ENCODE data around the gene TRAPPC3. TPM values are rescaled to one million over a fixed set of nuclear protein-coding genes. Genes with fewer than 3 reads are reported as not detected.

The TRAPPC3 gene
- total RNA-seq, 1 experiment from 2014 or later, result 141 TPM

GRCh38 chr1:36154335-36154734, 5.0 kb upstream of the TRAPPC3 start:
- no peak for DNase-seq (ENCODE audit: low read depth)

GRCh38 chr1:36153476-36153875, 4.2 kb upstream of the TRAPPC3 start:
- no peak for DNase-seq (ENCODE audit: low read depth)

- DNase-seq (ENCODE audit: low read depth), result peak; percentile 61
These were observed 2.5 kb upstream of the TRAPPC3 start for GRCh38 chr1:36151845-36152203.

- DNase-seq (ENCODE audit: low read depth), result no peak
These were observed 2.0 kb upstream of the TRAPPC3 start for GRCh38 chr1:36151134-36151844.

GRCh38 chr1:36150296-36151133, 1.2 kb upstream of the TRAPPC3 start:
- peak; percentile 98 for DNase-seq (ENCODE audit: low read depth)

GRCh38 chr1:36149973-36150295, 648 bp upstream of the TRAPPC3 start:
- no peak for DNase-seq (ENCODE audit: low read depth)

GRCh38 chr1:36148821-36149236, 457 bp downstream of the TRAPPC3 start:
- no peak for DNase-seq (ENCODE audit: low read depth)

- no peak for DNase-seq (ENCODE audit: low read depth)
These were observed 4.9 kb downstream of the TRAPPC3 start for GRCh38 chr1:36144413-36144812.

GRCh38 chr1:36143424-36143823, 5.9 kb downstream of the TRAPPC3 start:
- DNase-seq (ENCODE audit: low read depth), result no peak

- no peak for DNase-seq (ENCODE audit: low read depth)
These were observed 7.2 kb downstream of the TRAPPC3 start for GRCh38 chr1:36142121-36142520.

GRCh38 chr1:36139521-36139920, 9.8 kb downstream of the TRAPPC3 start:
- no peak for DNase-seq (ENCODE audit: low read depth)

GRCh38 chr1:36137776-36138175, 11.5 kb downstream of the TRAPPC3 start:
- DNase-seq (ENCODE audit: low read depth), result no peak

- DNase-seq (ENCODE audit: low read depth), result no peak
These were observed 12.1 kb downstream of the TRAPPC3 start for GRCh38 chr1:36137226-36137625.

- DNase-seq (ENCODE audit: low read depth), result peak; percentile 85
These were observed 12.8 kb downstream of the TRAPPC3 start for GRCh38 chr1:36136535-36136934.

- no peak for DNase-seq (ENCODE audit: low read depth)
These were observed 13.5 kb downstream of the TRAPPC3 start for GRCh38 chr1:36135796-36136195.

GRCh38 chr1:36135330-36135667, 14.0 kb downstream of the TRAPPC3 start:
- no peak for DNase-seq (ENCODE audit: low read depth)

- peak; percentile 75 for DNase-seq (ENCODE audit: low read depth)
These were observed 14.6 kb downstream of the TRAPPC3 start for GRCh38 chr1:36134505-36135329.

GRCh38 chr1:36134031-36134430, 15.3 kb downstream of the TRAPPC3 start:
- DNase-seq (ENCODE audit: low read depth), result no peak

- DNase-seq (ENCODE audit: low read depth), result peak; percentile 97
These were observed 15.8 kb downstream of the TRAPPC3 start for GRCh38 chr1:36133484-36133883.

- DNase-seq (ENCODE audit: low read depth), result no peak
These were observed 17.3 kb downstream of the TRAPPC3 start for GRCh38 chr1:36132029-36132428.

- no peak for DNase-seq (ENCODE audit: low read depth)
These were observed 20.4 kb downstream of the TRAPPC3 start for GRCh38 chr1:36128905-36129206.

GRCh38 chr1:36128126-36128904, 21.0 kb downstream of the TRAPPC3 start:
- DNase-seq (ENCODE audit: low read depth), result peak; percentile 89

Data from Daoy (cell line).